IMR-90 (cell line): ENCODE results near the gene PIK3CB. TPM values are rescaled to one million over a fixed set of nuclear protein-coding genes. Genes with fewer than 3 reads are reported as not detected.

Experiments used
- CEBPB ChIP-seq: IDR thresholded peaks from 2 replicates; pipeline ENCODE4 v1.6.1; 2012; ENCODE audit warnings: low read depth, low read length, improper control_type of control experiment
- CHD1 ChIP-seq: IDR thresholded peaks from 2 replicates; pipeline ENCODE4 v1.6.1; 2012; ENCODE audit warnings: low read depth, low read length, improper control_type of control experiment
- MAFK ChIP-seq: IDR thresholded peaks from 2 replicates; pipeline ENCODE4 v1.6.1; 2012; ENCODE audit warnings: low read depth, low read length, improper control_type of control experiment
- POLR2A ChIP-seq: IDR thresholded peaks from 2 replicates; pipeline ENCODE4 v1.6.1; 2012; ENCODE audit warnings: mild to moderate bottlenecking, low read depth, low read length
- RFX5 ChIP-seq: IDR thresholded peaks from 2 replicates; pipeline ENCODE4 v1.8.0; 2012; ENCODE audit warnings: low read depth, mild to moderate bottlenecking, low read length, moderate library complexity
- polyA plus RNA-seq, 3 experiments: library from polyadenylated mRNA; depleted of rRNA; stranded (reverse); fragments of >200 nt; gene quantifications; 2 replicates each; pipeline ENCODE4 v1.2.3, GENCODE V29; 2012; ENCODE audit warnings: low replicate concordance in 1 of 3
- total RNA-seq: library from RNA; depleted of rRNA; stranded (reverse); fragments of >200 nt; gene quantifications from 2 replicates; pipeline ENCODE4 v1.2.3, GENCODE V29; 2012
- TF ChIP-seq, protein P1 (sequence below): fragments of 150-350 bp; IDR thresholded peaks from 2 replicates; pipeline ENCODE4 v1.6.1; 2016; ENCODE audit warnings: low read depth, mild to moderate bottlenecking, low read length, moderate library complexity, borderline replicate concordance

The PIK3CB gene
- total and polyA plus RNA-seq, 2 of the 4 experiments (the other 2 are of a cell fraction) = 6.3 to 6.8 TPM

DNA sequence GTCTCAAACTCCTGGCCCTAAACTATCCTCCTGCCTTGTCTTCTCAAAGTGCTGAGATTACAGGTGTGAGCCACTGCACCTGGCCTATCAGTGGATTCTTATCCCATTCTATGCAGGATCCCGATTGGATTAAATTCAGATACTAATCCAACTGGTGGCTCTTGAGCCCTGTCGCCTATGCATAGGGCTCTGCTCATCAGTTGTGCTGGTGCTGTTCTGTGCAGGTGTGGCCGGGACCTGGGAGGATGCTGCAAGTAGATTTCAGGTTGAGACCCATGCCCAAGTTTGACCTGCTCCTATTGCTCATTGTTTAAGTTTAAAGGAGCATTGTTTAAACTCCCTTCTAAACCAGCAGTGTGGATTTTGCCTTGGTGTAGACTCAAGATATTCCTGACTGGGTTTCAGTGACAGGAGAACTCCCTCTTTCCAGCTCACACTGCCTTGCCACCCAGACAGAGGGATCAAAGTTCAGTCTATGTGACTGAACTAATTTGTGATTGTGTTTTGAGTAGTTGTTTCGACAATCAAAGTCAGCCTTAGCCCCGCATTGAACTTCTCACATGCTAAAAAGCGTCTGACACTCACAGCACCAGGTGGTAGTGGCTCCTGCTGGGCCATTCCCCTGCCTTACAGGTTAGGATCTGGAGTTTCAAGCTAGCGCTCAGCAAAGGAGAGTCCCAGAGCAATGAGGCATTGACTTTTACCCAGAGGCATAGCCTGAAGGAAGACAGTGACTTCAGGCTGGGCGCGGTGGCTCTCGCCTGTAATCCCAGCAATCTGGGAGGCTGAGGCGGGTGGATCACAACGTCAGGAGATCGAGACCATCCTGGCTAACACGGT is 45.0 kb upstream of the PIK3CB start (continued):
- TF ChIP-seq CEBPB (no peak), POLR2A (no peak), CHD1 (no peak), MAFK (no peak), RFX5 (no peak)
- TF ChIP-seq, protein P1, sequence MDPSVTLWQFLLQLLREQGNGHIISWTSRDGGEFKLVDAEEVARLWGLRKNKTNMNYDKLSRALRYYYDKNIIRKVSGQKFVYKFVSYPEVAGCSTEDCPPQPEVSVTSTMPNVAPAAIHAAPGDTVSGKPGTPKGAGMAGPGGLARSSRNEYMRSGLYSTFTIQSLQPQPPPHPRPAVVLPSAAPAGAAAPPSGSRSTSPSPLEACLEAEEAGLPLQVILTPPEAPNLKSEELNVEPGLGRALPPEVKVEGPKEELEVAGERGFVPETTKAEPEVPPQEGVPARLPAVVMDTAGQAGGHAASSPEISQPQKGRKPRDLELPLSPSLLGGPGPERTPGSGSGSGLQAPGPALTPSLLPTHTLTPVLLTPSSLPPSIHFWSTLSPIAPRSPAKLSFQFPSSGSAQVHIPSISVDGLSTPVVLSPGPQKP = no peak
